Measurements from ENCODE around the gene IPO11.

Gene IPO11

GRCh38 chr5:62536783-62537182 lies 124.2 kb downstream of the IPO11 start:
- no peak for TF ChIP-seq ZNF274 (IDR thresholded peaks at IDR 0.05; ENCODE audit: low read depth, low read length)
- TF ChIP-seq SUZ12 (IDR thresholded peaks at IDR 0.05; ENCODE audit: extremely low read depth, insufficient read depth, insufficient read length) = no peak
- TF ChIP-seq YY1 (IDR thresholded peaks at IDR 0.05; ENCODE audit: insufficient read depth, insufficient read length) = no peak
- Histone ChIP-seq H3K4me3 (ENCODE audit: insufficient read length, low read depth) (no peak overlapping the region), H3K9me3 (ENCODE audit: insufficient read depth, low read length) (no peaks in the 10 kb centered on the region), H3K36me3 (ENCODE audit: insufficient read depth, insufficient read length, low read length) (peaks cover 13% of the 10 kb centered on the region), H3K4me1 (ENCODE audit: insufficient read depth, insufficient read length) (no peaks in the 10 kb centered on the region), H3K9ac (ENCODE audit: insufficient read length, low read depth) (no peak overlapping the region), H3K27me3 (ENCODE audit: insufficient read depth, insufficient read length) (no peaks in the 10 kb centered on the region)
- no peak for DNase-seq (ENCODE audit: low read depth, low spot score)

DNA sequence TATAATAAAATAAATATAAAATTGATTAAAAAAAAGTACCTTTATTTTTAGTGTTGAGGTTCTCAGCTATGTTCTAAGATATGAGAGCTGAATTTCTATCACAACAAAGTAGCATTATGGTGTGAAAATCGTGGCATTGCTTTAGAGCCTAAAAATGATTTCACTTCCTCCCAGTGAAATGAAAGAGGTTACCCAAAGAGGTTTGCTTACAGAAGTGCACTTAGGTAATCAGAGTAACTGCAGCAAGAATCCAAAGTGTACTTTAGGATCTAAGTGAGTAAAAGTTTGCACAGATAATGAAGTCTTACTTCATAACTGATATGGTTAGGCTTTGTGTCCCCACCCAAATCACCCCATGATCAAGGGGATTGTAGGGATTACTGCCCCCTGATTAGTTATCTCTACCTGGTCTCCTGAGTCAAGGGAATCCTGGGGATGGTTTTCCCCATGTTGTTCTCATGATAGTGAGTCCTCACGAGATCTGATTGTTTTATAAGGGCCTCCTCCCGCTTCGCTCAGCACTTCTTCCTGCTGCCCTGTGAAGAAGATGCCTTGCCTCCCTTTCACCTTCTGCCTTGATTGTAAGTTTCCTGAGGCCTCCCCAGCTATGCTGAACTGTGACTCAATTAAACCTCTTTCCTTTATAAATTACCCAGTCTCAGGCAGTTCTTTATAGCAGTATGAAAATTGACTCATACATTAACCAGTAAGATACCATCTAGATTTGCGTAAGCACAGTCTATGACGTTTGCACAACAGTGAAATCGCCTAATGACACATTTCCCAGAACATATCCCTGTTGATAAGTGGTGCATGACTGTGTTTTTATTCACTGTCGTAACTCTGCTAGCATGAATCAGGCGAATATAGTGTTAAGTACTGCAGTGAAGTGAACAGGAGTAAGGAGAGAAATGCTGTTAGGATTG lies 125.7 kb downstream of the IPO11 start:
- Histone ChIP-seq H3K4me1 (ENCODE audit: insufficient read depth, insufficient read length) (no peaks in the 10 kb centered on the region), H3K9me3 (ENCODE audit: insufficient read depth, low read length) (no peaks in the 10 kb centered on the region), H3K4me3 (ENCODE audit: insufficient read length, low read depth) (no peak overlapping the region), H3K9ac (ENCODE audit: insufficient read length, low read depth) (no peak overlapping the region), H3K27me3 (ENCODE audit: insufficient read depth, insufficient read length) (no peaks in the 10 kb centered on the region), H3K36me3 (ENCODE audit: insufficient read depth, insufficient read length, low read length) (peaks cover 10% of the 10 kb centered on the region)
- no peak for TF ChIP-seq YY1 (IDR thresholded peaks at IDR 0.05; ENCODE audit: insufficient read depth, insufficient read length)
- no peak for DNase-seq (ENCODE audit: low read depth, low spot score)

DNA sequence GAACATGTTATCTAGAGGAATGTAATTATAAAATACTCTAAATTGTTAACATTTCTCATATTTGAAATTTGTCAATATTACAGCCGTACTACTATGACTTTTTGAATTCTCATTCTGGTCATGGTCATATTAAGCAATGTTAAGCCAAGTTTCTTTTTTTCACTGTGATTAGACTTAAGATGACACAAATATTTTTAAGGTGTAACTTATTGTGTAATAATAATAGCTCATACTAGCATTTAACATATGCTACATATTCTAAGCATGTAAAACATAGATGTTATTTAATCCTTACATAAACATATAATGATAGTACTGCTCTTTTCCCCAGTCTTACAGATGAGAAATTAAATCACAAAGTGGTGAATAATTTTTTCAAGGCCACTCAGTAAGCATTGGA lies 130.2 kb downstream of the IPO11 start:
- H3K27me3 ChIP-seq (ENCODE audit: insufficient read depth, insufficient read length) = no peaks in the 10 kb centered on the region
- no peaks in the 10 kb centered on the region for H3K9me3 ChIP-seq (ENCODE audit: insufficient read depth, low read length)
- peaks cover 3% of the 10 kb centered on the region for H3K36me3 ChIP-seq (ENCODE audit: insufficient read depth, insufficient read length, low read length)
- no peak overlapping the region for H3K9ac ChIP-seq (ENCODE audit: insufficient read length, low read depth)
- H3K4me1 ChIP-seq (ENCODE audit: insufficient read depth, insufficient read length) = no peaks in the 10 kb centered on the region
- TF ChIP-seq SUZ12 (IDR thresholded peaks at IDR 0.05; ENCODE audit: extremely low read depth, insufficient read depth, insufficient read length) (no peak), YY1 (IDR thresholded peaks at IDR 0.05; ENCODE audit: insufficient read depth, insufficient read length) (no peak), ZNF274 (IDR thresholded peaks at IDR 0.05; ENCODE audit: low read depth, low read length) (no peak)
- no peak overlapping the region for H3K4me3 ChIP-seq (ENCODE audit: insufficient read length, low read depth)
- no peak for DNase-seq (ENCODE audit: low read depth, low spot score)

GRCh38 chr5:62547945-62548630 lies 135.5 kb downstream of the IPO11 start:
- no peaks in the 10 kb centered on the region for H3K4me1 ChIP-seq (ENCODE audit: insufficient read depth, insufficient read length)
- TF ChIP-seq SUZ12 (IDR thresholded peaks at IDR 0.05; ENCODE audit: extremely low read depth, insufficient read depth, insufficient read length) (no peak), ZNF274 (IDR thresholded peaks at IDR 0.05; ENCODE audit: low read depth, low read length) (no peak), YY1 (IDR thresholded peaks at IDR 0.05; ENCODE audit: insufficient read depth, insufficient read length) (no peak)
- no peak for DNase-seq (ENCODE audit: low read depth, low spot score)
- no peaks in the 10 kb centered on the region for H3K27me3 ChIP-seq (ENCODE audit: insufficient read depth, insufficient read length)
- H3K9me3 ChIP-seq (ENCODE audit: insufficient read depth, low read length) = no peaks in the 10 kb centered on the region
- no peaks in the 10 kb centered on the region for H3K36me3 ChIP-seq (ENCODE audit: insufficient read depth, insufficient read length, low read length)
- no peak overlapping the region for H3K4me3 ChIP-seq (ENCODE audit: insufficient read length, low read depth)
- no peak overlapping the region for H3K9ac ChIP-seq (ENCODE audit: insufficient read length, low read depth)

DNA sequence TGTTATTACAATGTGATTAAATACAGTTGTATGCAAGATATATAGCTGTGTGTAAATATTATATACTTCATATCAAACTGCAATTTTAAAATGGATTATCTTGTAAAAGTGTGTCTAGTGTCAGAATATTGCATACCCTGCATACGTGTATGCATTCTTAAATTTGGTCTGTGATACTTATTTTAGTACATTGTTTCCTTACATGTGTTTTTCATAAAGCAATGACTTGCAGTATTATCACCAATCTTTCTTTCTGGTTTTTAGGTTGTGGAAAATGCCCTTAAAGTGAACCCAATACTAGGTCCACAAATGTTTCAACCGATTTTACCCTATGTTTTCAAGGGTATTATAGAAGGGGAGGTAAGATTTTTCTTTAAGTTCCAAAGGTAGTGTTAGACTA lies 137.5 kb downstream of the IPO11 start:
- Histone ChIP-seq H3K27me3 (ENCODE audit: insufficient read depth, insufficient read length) (no peaks in the 10 kb centered on the region), H3K9ac (ENCODE audit: insufficient read length, low read depth) (no peak overlapping the region), H3K36me3 (ENCODE audit: insufficient read depth, insufficient read length, low read length) (no peaks in the 10 kb centered on the region), H3K9me3 (ENCODE audit: insufficient read depth, low read length) (no peaks in the 10 kb centered on the region), H3K4me3 (ENCODE audit: insufficient read length, low read depth) (no peak overlapping the region), H3K4me1 (ENCODE audit: insufficient read depth, insufficient read length) (no peaks in the 10 kb centered on the region)
- no peak for DNase-seq (ENCODE audit: low read depth, low spot score)
- no peak for TF ChIP-seq YY1 (IDR thresholded peaks at IDR 0.05; ENCODE audit: insufficient read depth, insufficient read length)
- no peak for TF ChIP-seq ZNF274 (IDR thresholded peaks at IDR 0.05; ENCODE audit: low read depth, low read length)
- TF ChIP-seq SUZ12 (IDR thresholded peaks at IDR 0.05; ENCODE audit: extremely low read depth, insufficient read depth, insufficient read length) = no peak

GRCh38 chr5:62555930-62556329 lies 143.4 kb downstream of the IPO11 start:
- Histone ChIP-seq H3K9me3 (ENCODE audit: insufficient read depth, low read length) (no peaks in the 10 kb centered on the region), H3K9ac (ENCODE audit: insufficient read length, low read depth) (no peak overlapping the region), H3K4me3 (ENCODE audit: insufficient read length, low read depth) (no peak overlapping the region), H3K4me1 (ENCODE audit: insufficient read depth, insufficient read length) (no peaks in the 10 kb centered on the region), H3K27me3 (ENCODE audit: insufficient read depth, insufficient read length) (no peaks in the 10 kb centered on the region), H3K36me3 (ENCODE audit: insufficient read depth, insufficient read length, low read length) (peaks cover 4% of the 10 kb centered on the region)
- TF ChIP-seq SUZ12 (IDR thresholded peaks at IDR 0.05; ENCODE audit: extremely low read depth, insufficient read depth, insufficient read length) (no peak), ZNF274 (IDR thresholded peaks at IDR 0.05; ENCODE audit: low read depth, low read length) (no peak), YY1 (IDR thresholded peaks at IDR 0.05; ENCODE audit: insufficient read depth, insufficient read length) (no peak)
- no peak for DNase-seq (ENCODE audit: low read depth, low spot score)

DNA sequence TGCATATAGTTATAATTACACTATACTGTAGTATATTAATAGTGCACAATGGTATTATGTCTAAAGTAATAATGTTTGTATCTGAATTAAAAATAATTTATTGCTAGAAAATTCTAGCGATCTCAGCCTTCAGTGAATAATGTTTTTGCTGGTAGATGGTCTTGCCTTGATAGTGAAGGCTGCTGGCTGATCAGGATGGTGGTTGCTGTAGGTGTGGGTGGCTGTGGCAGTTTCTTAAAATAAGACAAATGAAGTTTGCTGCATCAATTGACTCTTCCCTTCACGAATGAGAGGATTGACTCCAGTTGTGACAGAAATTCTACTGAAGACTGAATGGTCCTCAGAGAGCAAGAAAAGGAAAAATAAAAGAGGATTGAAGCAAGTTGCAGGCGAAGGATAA lies 146.4 kb downstream of the IPO11 start:
- Histone ChIP-seq H3K9ac (ENCODE audit: insufficient read length, low read depth) (no peak overlapping the region), H3K9me3 (ENCODE audit: insufficient read depth, low read length) (no peaks in the 10 kb centered on the region), H3K27me3 (ENCODE audit: insufficient read depth, insufficient read length) (no peaks in the 10 kb centered on the region), H3K4me3 (ENCODE audit: insufficient read length, low read depth) (no peak overlapping the region), H3K36me3 (ENCODE audit: insufficient read depth, insufficient read length, low read length) (peaks cover 8% of the 10 kb centered on the region), H3K4me1 (ENCODE audit: insufficient read depth, insufficient read length) (no peaks in the 10 kb centered on the region)
- TF ChIP-seq YY1 (IDR thresholded peaks at IDR 0.05; ENCODE audit: insufficient read depth, insufficient read length) (no peak), SUZ12 (IDR thresholded peaks at IDR 0.05; ENCODE audit: extremely low read depth, insufficient read depth, insufficient read length) (no peak), ZNF274 (IDR thresholded peaks at IDR 0.05; ENCODE audit: low read depth, low read length) (no peak)
- no peak for DNase-seq (ENCODE audit: low read depth, low spot score)

All from NT2/D1 (cell line).